HepG2 (cell line): Measurements from ENCODE around the gene MAGIX. TPM values are rescaled to one million over a fixed set of nuclear protein-coding genes. Genes with fewer than 3 reads are reported as not detected.

Experiments used
- ATAC-seq: fragments of 200-7000 bp; cut with Tn5 transposase; 3 replicates; pipeline ENCODE4 v1.9.1; 2020; ENCODE audit warnings: mild to moderate bottlenecking, moderate library complexity
- BruUV-seq: library from RNA; stranded (reverse); fragments of 400-500 nt; replicated peaks from 2 replicates; lab custom pipeline; 2021; lab: Mats Ljungman, UMichigan
- CTCF ChIA-PET: fragments of 300-600 bp; formaldehyde crosslinking; extraction: SDS; loops from one replicate; lab custom pipeline; 2021; ENCODE audit warnings: low total read pairs, inconsistent platforms, low intra/inter-chr PET ratio; lab: Yijun Ruan, JAX
- POLR2A ChIA-PET: fragments of 350-600 bp; sonication (Branson Sonifier 250); formaldehyde crosslinking; loops from one replicate; lab custom pipeline; 2020; ENCODE audit warnings: antibody characterized with exemption, inconsistent platforms; lab: Yijun Ruan, JAX
- DNase-seq: peaks from one replicate; pipeline ENCODE4 v3.0.0-alpha.2; 2015; ENCODE audit warnings: low spot score
- FAIRE-seq: peaks from 3 replicates; lab custom pipeline; 2011; peaks lifted over from hg19 to GRCh38; lab: Jason Lieb, UNC
- H2AFZ ChIP-seq: one replicate; pipeline ENCODE4 v1.6.1; 2011; ENCODE audit warnings: low read length, inconsistent platforms
- H3K27ac ChIP-seq: fragments of 300-600 bp; 3 replicates; pipeline ENCODE4 v1.8.0; 2011; ENCODE audit warnings: mixed run types, mild to moderate bottlenecking, mixed read lengths, low read length, inconsistent platforms; ENCODE audit not compliant: insufficient read depth; ENCODE audit errors: extremely low read length
- H3K27me3 ChIP-seq, 2 experiments: fragments of 200-600 bp in 1 of 2; 2 replicates in 1 of 2; 3 replicates in 1 of 2; pipeline versions ENCODE4 v1.6.0 to v1.8.0; 2011; ENCODE audit warnings: low read length in 2 of 2, mild to moderate bottlenecking in 2 of 2, moderate library complexity in 2 of 2, inconsistent platforms in 1 of 2; ENCODE audit not compliant: insufficient read depth in 2 of 2, control insufficient read depth in 1 of 2
- H3K36me3 ChIP-seq, 2 experiments: fragments of 200-600 bp in 1 of 2; replicated peaks in 1 of 2; 2 replicates in 1 of 2; 3 replicates in 1 of 2; pipeline versions ENCODE4 v1.5.1 to v1.8.0; 2011; ENCODE audit warnings: low read length in 2 of 2, inconsistent platforms in 1 of 2; ENCODE audit not compliant: insufficient read depth in 2 of 2, control insufficient read depth in 1 of 2
- H3K4me1 ChIP-seq: 2 replicates; pipeline ENCODE4 v1.5.1; 2012; ENCODE audit warnings: low read length, inconsistent platforms; ENCODE audit not compliant: insufficient read depth
- H3K4me2 ChIP-seq: 2 replicates; pipeline ENCODE4 v1.6.0; 2011; ENCODE audit warnings: low read depth, low read length, inconsistent platforms
- H3K4me3 ChIP-seq, 3 experiments: fragments of 200-600 bp in 1 of 3; sonication (generic), shearing (Covaris generic) in 1 of 3; replicated peaks in 1 of 3; 2 replicates each; pipeline ENCODE4 v1.5.1; 2011 to 2016; ENCODE audit warnings: low read length in 3 of 3, inconsistent platforms in 2 of 3, low read depth in 2 of 3, mild to moderate bottlenecking in 2 of 3, control low read depth in 1 of 3, mixed read lengths in 1 of 3; ENCODE audit not compliant: insufficient read depth in 1 of 3
- H3K79me2 ChIP-seq: one replicate; pipeline ENCODE4 v1.6.1; 2011; ENCODE audit warnings: low read length, inconsistent platforms; ENCODE audit not compliant: insufficient read depth
- H3K9ac ChIP-seq: 2 replicates; pipeline ENCODE4 v1.6.0; 2011; ENCODE audit warnings: mild to moderate bottlenecking, low read depth, low read length, inconsistent platforms; ENCODE audit not compliant: insufficient read depth
- H3K9me3 ChIP-seq: 2 replicates; pipeline ENCODE4 v1.5.1; 2012; ENCODE audit warnings: mild to moderate bottlenecking, low read length
- H4K20me1 ChIP-seq: 2 replicates; pipeline ENCODE4 v1.6.0; 2011; ENCODE audit warnings: inconsistent platforms, mild to moderate bottlenecking, low read length, moderate library complexity; ENCODE audit not compliant: insufficient read depth
- ARID2 ChIP-seq: sonication (generic); formaldehyde crosslinking; IDR thresholded peaks from 2 replicates; pipeline ENCODE4 v1.8.1; 2022; ENCODE audit warnings: mild to moderate bottlenecking, missing genetic modification reagents, borderline replicate concordance
- SPEN ChIP-seq: sonication (generic); formaldehyde crosslinking; IDR thresholded peaks from 2 replicates; pipeline ENCODE4 v1.5.1; 2020; ENCODE audit warnings: low read depth, mild to moderate bottlenecking, missing genetic modification reagents
- THAP7 ChIP-seq: sonication (generic); formaldehyde crosslinking; IDR thresholded peaks from 2 replicates; pipeline ENCODE4 v1.8.1; 2023; ENCODE audit warnings: mild to moderate bottlenecking, missing genetic modification reagents
- ZFP1 ChIP-seq: IDR thresholded peaks from 2 replicates; pipeline ENCODE4 v1.6.1; 2016
- ZNF224 ChIP-seq: sonication (generic); formaldehyde crosslinking; IDR thresholded peaks from 2 replicates; pipeline ENCODE4 v1.5.0; 2020; ENCODE audit warnings: mild to moderate bottlenecking, missing genetic modification reagents
- ZNF563 ChIP-seq: sonication (generic); formaldehyde crosslinking; IDR thresholded peaks from 2 replicates; pipeline ENCODE4 v1.8.0; 2022; ENCODE audit warnings: mild to moderate bottlenecking, moderate library complexity, missing genetic modification reagents
- ZNF639 ChIP-seq: conservative IDR thresholded peaks from 2 replicates; pipeline ENCODE4 v1.6.1; 2018; ENCODE audit warnings: missing genetic modification reagents
- ZNF720 ChIP-seq: sonication (generic); formaldehyde crosslinking; IDR thresholded peaks from 2 replicates; pipeline ENCODE4 v1.4.0; 2020; ENCODE audit warnings: missing genetic modification reagents
- ZNF75D ChIP-seq: sonication (generic); formaldehyde crosslinking; IDR thresholded peaks from 2 replicates; pipeline ENCODE4 v1.8.1; 2023; ENCODE audit warnings: missing genetic modification reagents, mild to moderate bottlenecking, borderline replicate concordance
- ZNF776 ChIP-seq: sonication (generic); formaldehyde crosslinking; IDR thresholded peaks from 2 replicates; pipeline ENCODE4 v1.4.0; 2020; ENCODE audit warnings: mild to moderate bottlenecking, missing genetic modification reagents
- ZNF816 ChIP-seq: sonication (generic); formaldehyde crosslinking; IDR thresholded peaks from 2 replicates; pipeline ENCODE4 v1.8.0; 2022; ENCODE audit warnings: missing genetic modification reagents, mild to moderate bottlenecking, borderline replicate concordance
- WGBS: methylation state at CpG from one replicate; pipeline ENCODE4 v1.1.6; 2017; ENCODE audit warnings: low lambda C conversion rate; 5-methylcytosine and 5-hydroxymethylcytosine counted together
- in situ Hi-C: cut with HindIII; loops from 2 replicates; pipeline ENCODE4 v1.10.0; 2017; ENCODE audit warnings: low pct_unique_long_range_greater_than_20kb; ENCODE audit not compliant: extremely low pct_ligation_motif_present
- intact Hi-C: fragments of 100-400 bp; cut with micrococcal nuclease; formaldehyde crosslinking; loops from one replicate; pipeline ENCODE4 v1.10.0; 2022; ENCODE audit not compliant: unreplicated experiment
- polyA plus RNA-seq, 8 experiments: library from polyadenylated mRNA; depleted of rRNA in 3 of 8; stranded (reverse) in 7 of 8; unstranded in 1 of 8; fragments of >200 nt; fragmentation: Illumina TruSeq in 4 of 8; extraction: Trizol in 4 of 8; gene quantifications; 2 replicates each; pipeline versions ENCODE4 v1.2.1 to v1.2.3, GENCODE V29; 2011 to 2016; ENCODE audit warnings: low read depth in 4 of 8, missing spikeins in 1 of 8, mixed read lengths in 1 of 8; ENCODE audit not compliant: insufficient read depth in 1 of 8
- total RNA-seq, 5 experiments: library from RNA; depleted of rRNA; stranded (reverse); fragments of >200 nt; fragmentation: Illumina TruSeq; extraction: Trizol; gene quantifications; 2 replicates each; pipeline ENCODE4 v1.2.3, GENCODE V29; 2016; ENCODE audit warnings: low read depth in 1 of 5
- TF ChIP-seq, protein P1 (sequence below): sonication (generic); formaldehyde crosslinking; IDR thresholded peaks from 2 replicates; pipeline ENCODE4 v1.4.0; 2020; ENCODE audit warnings: missing genetic modification reagents

The MAGIX gene
- total and polyA plus RNA-seq, 2 of the 13 experiments (the other 11 are each of a cell fraction or from before 2014, with no cell fraction given): 0.63 to 1.2 TPM

DNA sequence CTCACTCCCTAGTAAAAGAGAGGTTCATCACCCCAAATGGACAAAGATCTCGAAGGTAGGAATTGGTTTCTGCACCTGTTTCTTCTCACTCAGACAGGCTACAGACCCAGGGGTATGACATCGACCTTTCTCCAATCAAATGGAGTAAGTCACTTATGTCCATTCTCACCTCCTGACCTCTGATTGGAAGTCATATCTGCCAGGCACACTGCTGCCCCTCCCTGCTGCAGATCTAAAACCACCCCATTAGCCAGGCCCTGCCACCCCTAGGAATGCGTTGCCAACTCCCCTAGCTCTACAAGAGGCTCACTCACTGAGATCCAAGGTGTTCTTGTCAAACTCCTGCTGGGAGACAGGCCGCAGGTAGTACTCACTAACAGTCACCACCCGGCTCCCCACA is 45.8 kb upstream of the MAGIX start:
- peaks cover 6 to 24% of the 10 kb centered on the region in 2 experiments; a peak in 4 of 5 replicates for H3K36me3 ChIP-seq
- H3K4me3 ChIP-seq: no peak overlapping the region
- FAIRE-seq (no peak), ATAC-seq (no peak), DNase-seq (no peak)
- TF ChIP-seq ZNF75D: no peak
- no peak for TF ChIP-seq ARID2 (CRISPR knock-in tag)
- 95% methylated on average over 2 of the region's 5 CpGs for WGBS
- no TSS peak for BruUV-seq
- intact Hi-C loops: no loop called here
- H3K27ac ChIP-seq: no peak overlapping the region
- H3K9me3 ChIP-seq: no peaks in the 10 kb centered on the region
- H3K79me2 ChIP-seq: peaks cover 3% of the 10 kb centered on the region
- no peak overlapping the region for H2AFZ ChIP-seq
- in situ Hi-C loops: no loop called here
- no peaks in the 10 kb centered on the region for H4K20me1 ChIP-seq
- peaks cover 7% of the 10 kb centered on the region for H3K4me1 ChIP-seq
- no peaks in the 10 kb centered on the region for H3K27me3 ChIP-seq
- no peak overlapping the region for H3K4me2 ChIP-seq
- H3K9ac ChIP-seq: no peak overlapping the region
- POLR2A ChIA-PET: no interaction called here
- CTCF ChIA-PET: no interaction called here

DNA sequence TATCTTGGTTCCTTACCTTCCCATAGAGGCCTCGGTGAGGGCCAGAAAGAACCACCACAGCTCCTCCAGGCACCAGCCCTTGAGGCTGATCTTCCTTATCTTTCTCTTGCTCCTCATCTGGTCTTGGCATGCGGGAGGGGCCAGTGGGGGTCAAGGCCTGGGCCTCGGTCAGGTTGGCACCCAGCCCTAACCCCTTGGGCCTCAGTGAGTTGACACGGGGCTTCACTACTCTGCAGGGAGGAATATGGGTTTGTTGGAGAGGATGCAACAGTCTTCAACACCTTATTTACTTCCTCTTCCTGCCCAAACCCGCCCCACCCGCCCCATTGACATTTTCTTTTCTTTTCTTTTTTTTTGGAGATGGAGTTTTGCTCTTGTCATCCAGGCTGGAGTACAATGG is 45.0 kb upstream of the MAGIX start:
- Histone ChIP-seq H3K36me3 (peaks cover 2 to 24% of the 10 kb centered on the region in 2 experiments; a peak in 4 of 5 replicates), H3K9me3 (no peaks in the 10 kb centered on the region), H3K27ac (no peak overlapping the region), H3K4me3 (no peak overlapping the region), H3K27me3 (no peaks in the 10 kb centered on the region)
- POLR2A ChIA-PET: no interaction called here
- FAIRE-seq: no peak
- DNase-seq: no peak
- intact Hi-C loops: no loop called here
- in situ Hi-C loops: no loop called here
- BruUV-seq: no TSS peak
- TF ChIP-seq ZFP1 (no peak), SPEN (CRISPR knock-in tag) (no peak), THAP7 (CRISPR knock-in tag) (no peak), ZNF563 (CRISPR knock-in tag) (no peak), ZNF816 (no peak), ZNF776 (CRISPR knock-in tag) (no peak), ZNF720 (CRISPR knock-in tag) (no peak), ZNF639 (CRISPR knock-in tag) (no peak), ZNF224 (CRISPR knock-in tag) (no peak)
- TF ChIP-seq, protein P1, sequence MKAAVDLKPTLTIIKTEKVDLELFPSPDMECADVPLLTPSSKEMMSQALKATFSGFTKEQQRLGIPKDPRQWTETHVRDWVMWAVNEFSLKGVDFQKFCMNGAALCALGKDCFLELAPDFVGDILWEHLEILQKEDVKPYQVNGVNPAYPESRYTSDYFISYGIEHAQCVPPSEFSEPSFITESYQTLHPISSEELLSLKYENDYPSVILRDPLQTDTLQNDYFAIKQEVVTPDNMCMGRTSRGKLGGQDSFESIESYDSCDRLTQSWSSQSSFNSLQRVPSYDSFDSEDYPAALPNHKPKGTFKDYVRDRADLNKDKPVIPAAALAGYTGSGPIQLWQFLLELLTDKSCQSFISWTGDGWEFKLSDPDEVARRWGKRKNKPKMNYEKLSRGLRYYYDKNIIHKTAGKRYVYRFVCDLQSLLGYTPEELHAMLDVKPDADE (CRISPR knock-in tag): no peak
- TF ChIP-seq, all 625 proteins: peak for 0
- no peak overlapping the region for H3K4me2 ChIP-seq
- no peak overlapping the region for H2AFZ ChIP-seq
- WGBS: 100% methylated on average over 4 of the region's 6 CpGs
- peaks cover 7% of the 10 kb centered on the region for H3K79me2 ChIP-seq
- H3K9ac ChIP-seq: no peak overlapping the region
- ATAC-seq: no peak
- peaks cover 16% of the 10 kb centered on the region for H3K4me1 ChIP-seq
- no peaks in the 10 kb centered on the region for H4K20me1 ChIP-seq
- CTCF ChIA-PET: no interaction called here
